ENCODE measurements around the gene ALK.

ALK gene

GRCh38 chr2:29640360-29640759, 281.0 kb downstream of the ALK start:
- no peak for DNase-seq

- DNase-seq = no peak
These were observed 282.7 kb downstream of the ALK start for GRCh38 chr2:29638641-29639040.

GRCh38 chr2:29634916-29635315, 286.5 kb downstream of the ALK start:
- no peak for DNase-seq

GRCh38 chr2:29632018-29632417, 289.4 kb downstream of the ALK start:
- DNase-seq = no peak

GRCh38 chr2:29629495-29629894, 291.9 kb downstream of the ALK start:
- DNase-seq = no peak

- DNase-seq = no peak
These were observed 292.5 kb downstream of the ALK start for GRCh38 chr2:29628862-29629261.

- no peak for DNase-seq
These were observed 293.2 kb downstream of the ALK start for GRCh38 chr2:29628108-29628745.

- DNase-seq = no peak
These were observed 294.1 kb downstream of the ALK start for GRCh38 chr2:29627279-29627711.

GRCh38 chr2:29620890-29621289, 300.5 kb downstream of the ALK start:
- DNase-seq = no peak

- no peak for DNase-seq
These were observed 301.7 kb downstream of the ALK start for GRCh38 chr2:29619689-29620088.

GRCh38 chr2:29618024-29618423, 303.4 kb downstream of the ALK start:
- DNase-seq = no peak

- no peak for DNase-seq
These were observed 304.0 kb downstream of the ALK start for GRCh38 chr2:29617351-29617750.

GRCh38 chr2:29616569-29616968, 304.8 kb downstream of the ALK start:
- no peak for DNase-seq

GRCh38 chr2:29615841-29616240, 305.5 kb downstream of the ALK start:
- no peak for DNase-seq

GRCh38 chr2:29615183-29615582, 306.2 kb downstream of the ALK start:
- no peak for DNase-seq

- no peak for DNase-seq
These were observed 307.0 kb downstream of the ALK start for GRCh38 chr2:29614295-29614830.

GRCh38 chr2:29613792-29614266, 307.6 kb downstream of the ALK start:
- DNase-seq = no peak

GRCh38 chr2:29613067-29613466, 308.3 kb downstream of the ALK start:
- no peak for DNase-seq

GRCh38 chr2:29612568-29612967, 308.8 kb downstream of the ALK start:
- DNase-seq = no peak

GRCh38 chr2:29611850-29612249, 309.5 kb downstream of the ALK start:
- DNase-seq = no peak

- DNase-seq = no peak
These were observed 310.1 kb downstream of the ALK start for GRCh38 chr2:29611261-29611660.

- no peak for DNase-seq
These were observed 310.8 kb downstream of the ALK start for GRCh38 chr2:29610569-29610968.

GRCh38 chr2:29607038-29607420, 314.4 kb downstream of the ALK start:
- no peak for DNase-seq

GRCh38 chr2:29606104-29607037, 315.0 kb downstream of the ALK start:
- no peak for DNase-seq
